ENCODE measurements around the gene AJAP1. TPM values are rescaled to one million over a fixed set of nuclear protein-coding genes. Genes with fewer than 3 reads are reported as not detected.

The AJAP1 gene
- total and polyA plus RNA-seq, 10 of the 15 experiments (the other 5 are each of a cell fraction or from before 2014, with no cell fraction given), result not detected

- no peaks in the 10 kb centered on the region for H3K79me2 ChIP-seq (ENCODE audit: control insufficient read depth, insufficient read depth, low read length)
- SMC1A ChIA-PET (ENCODE audit: uncharacterized antibody, unreplicated experiment), result no interaction called here
- no peaks in the 10 kb centered on the region for H3K4me1 ChIP-seq (ENCODE audit: control insufficient read depth, insufficient read depth, low read length)
- H3K27me3 ChIP-seq (replicated peaks in 1 of 2; ENCODE audit: control insufficient read depth in 2 of 2, insufficient read depth in 2 of 2, low read length in 1 of 2), result peaks cover 0 to 6% of the 10 kb centered on the region in 2 experiments; a peak in 2 of 4 replicates
- ATAC-seq (peak; percentile 86), DNase-seq (ENCODE audit: low read depth, low spot score) (no peak), FAIRE-seq (no peak)
- no peak overlapping the region for H3K27ac ChIP-seq (ENCODE audit: control insufficient read depth, insufficient read depth)
- TF ChIP-seq IRF3 (IDR thresholded peaks at IDR 0.05), result no peak
- peak; percentile 47 for TF ChIP-seq RAD21 (IDR thresholded peaks at IDR 0.05; ENCODE audit: insufficient read depth, low read depth, low read length)
- TF ChIP-seq SMAD5 (IDR thresholded peaks at IDR 0.05; ENCODE audit: low read depth), result no peak
- no peak for TF ChIP-seq NRF1 (conservative IDR thresholded peaks at IDR 0.05; ENCODE audit: low read depth, low read length)
- TF ChIP-seq YY1 (IDR thresholded peaks at IDR 0.05; ENCODE audit: low read depth, low read length), result peak; percentile 86
- TF ChIP-seq SMC3 (IDR thresholded peaks at IDR 0.05; ENCODE audit: borderline replicate concordance, low read length), result peak; percentile 51; the same call in 1 of the 2 replicates
- TF ChIP-seq ZBTB40 (IDR thresholded peaks at IDR 0.05; ENCODE audit: borderline replicate concordance), result no peak
- peak; percentile 75 to 91 (median 83) for TF ChIP-seq CTCF (IDR thresholded peaks at IDR 0.05 in 2 of 3, conservative IDR thresholded peaks at IDR 0.05 in 1 of 3; ENCODE audit: control insufficient read depth in 2 of 3, extremely low read depth in 1 of 3, insufficient read depth in 1 of 3, low read depth in 3 of 3, low read length in 3 of 3)
- TF ChIP-seq MYB (IDR thresholded peaks at IDR 0.05; ENCODE audit: borderline replicate concordance, low read depth, low read length), result no peak
- H4K20me1 ChIP-seq (ENCODE audit: control insufficient read depth, insufficient read depth), result no peaks in the 10 kb centered on the region
- RAD21 ChIA-PET (ENCODE audit: unreplicated experiment), result no interaction called here
- WGBS (ENCODE audit: insufficient coverage, insufficient replicate concordance, low lambda C conversion rate, missing lambda C conversion rate), result 16% methylated on average over 30 of the region's 31 CpGs
- intact Hi-C loops (cut with micrococcal nuclease; ENCODE audit: unreplicated experiment) (loop anchor here (2.0 kb wide), 1 partner anchor 742 kb away; no protein-coding TSS in a partner anchor), in situ Hi-C loops (cut with MboI) (loop anchor here (10.0 kb wide), 1 partner anchor 172 kb away; no protein-coding TSS in a partner anchor)
- H3K9me3 ChIP-seq (replicated peaks; ENCODE audit: control insufficient read depth, insufficient read depth, low read length), result no peaks in the 10 kb centered on the region
- no peak overlapping the region for H3K4me2 ChIP-seq (ENCODE audit: control insufficient read depth, insufficient read depth)
- CTCF ChIA-PET, result interaction anchor here (0.8 to 2.4 kb wide), 2 partner anchors 29 to 174 kb away, joined by 4 to 10 read pairs; no protein-coding TSS in a partner anchor
- no peak overlapping the region for H3K4me3 ChIP-seq
- H3K36me3 ChIP-seq (ENCODE audit: control insufficient read depth in 2 of 2, insufficient read depth in 2 of 2, low read length in 1 of 2), result no peaks in the 10 kb centered on the region
- BruUV-seq (replicated peaks), result no TSS peak
- POLR2A ChIA-PET, result no interaction called here
- H2AFZ ChIP-seq (ENCODE audit: control insufficient read depth, low read depth, low read length), result no peak overlapping the region
- H3K9ac ChIP-seq (ENCODE audit: control insufficient read depth, insufficient read depth, low read length), result no peak overlapping the region
These were observed 1.6 kb upstream of the AJAP1 start for GRCh38 chr1:4652631-4653327.
